ENCODE measurements around the gene RLF.

GRCh38 chr1:40120128-40120527, 41.1 kb upstream of the RLF start:
- TF ChIP-seq EZH2 (IDR thresholded peaks at IDR 0.05; ENCODE audit: borderline replicate concordance, control insufficient read depth, low read depth, low read length) (no peak), SREBF2 (IDR thresholded peaks at IDR 0.05; ENCODE audit: low read length) (no peak), SIN3A (IDR thresholded peaks at IDR 0.05; ENCODE audit: low read depth, low read length) (no peak), TAF1 (IDR thresholded peaks at IDR 0.05; ENCODE audit: borderline replicate concordance, low read depth, low read length) (no peak), POLR2AphosphoS5 (IDR thresholded peaks at IDR 0.05; ENCODE audit: low read length) (no peak)
- TF ChIP-seq, protein P1, sequence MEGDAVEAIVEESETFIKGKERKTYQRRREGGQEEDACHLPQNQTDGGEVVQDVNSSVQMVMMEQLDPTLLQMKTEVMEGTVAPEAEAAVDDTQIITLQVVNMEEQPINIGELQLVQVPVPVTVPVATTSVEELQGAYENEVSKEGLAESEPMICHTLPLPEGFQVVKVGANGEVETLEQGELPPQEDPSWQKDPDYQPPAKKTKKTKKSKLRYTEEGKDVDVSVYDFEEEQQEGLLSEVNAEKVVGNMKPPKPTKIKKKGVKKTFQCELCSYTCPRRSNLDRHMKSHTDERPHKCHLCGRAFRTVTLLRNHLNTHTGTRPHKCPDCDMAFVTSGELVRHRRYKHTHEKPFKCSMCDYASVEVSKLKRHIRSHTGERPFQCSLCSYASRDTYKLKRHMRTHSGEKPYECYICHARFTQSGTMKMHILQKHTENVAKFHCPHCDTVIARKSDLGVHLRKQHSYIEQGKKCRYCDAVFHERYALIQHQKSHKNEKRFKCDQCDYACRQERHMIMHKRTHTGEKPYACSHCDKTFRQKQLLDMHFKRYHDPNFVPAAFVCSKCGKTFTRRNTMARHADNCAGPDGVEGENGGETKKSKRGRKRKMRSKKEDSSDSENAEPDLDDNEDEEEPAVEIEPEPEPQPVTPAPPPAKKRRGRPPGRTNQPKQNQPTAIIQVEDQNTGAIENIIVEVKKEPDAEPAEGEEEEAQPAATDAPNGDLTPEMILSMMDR (IDR thresholded peaks at IDR 0.05 in 2 of 3, conservative IDR thresholded peaks at IDR 0.05 in 1 of 3; ENCODE audit: control insufficient read depth in 2 of 3, extremely low read depth in 1 of 3, insufficient read depth in 1 of 3, low read depth in 3 of 3, low read length in 3 of 3): no peak

Data from GM12878 (cell line).